Prostate gland (tissue), 2 donors: ENCODE results near the gene IFI35. TPM values are rescaled to one million over a fixed set of nuclear protein-coding genes. Genes with fewer than 3 reads are reported as not detected.

Experiments used
- DNase-seq: peaks from one replicate; pipeline ENCODE4 v3.0.0-alpha.2; 2019; ENCODE audit warnings: low spot score
- H3K27ac ChIP-seq, 2 donors: fragments of 200-600 bp; sonication (generic); 2 replicates each; pipeline ENCODE4 v1.5.1; 2017 to 2019
- H3K27me3 ChIP-seq: fragments of 200-600 bp; sonication (generic); replicated peaks from 2 replicates; pipeline ENCODE4 v1.5.1; 2019; ENCODE audit not compliant: insufficient read depth
- H3K36me3 ChIP-seq, 2 donors: fragments of 200-600 bp; sonication (generic); 1 replicate in 1 of 2; 2 replicates in 1 of 2; pipeline versions ENCODE4 v1.5.1 to v1.8.1; 2017 to 2019
- H3K4me1 ChIP-seq: fragments of 200-600 bp; sonication (generic); replicated peaks from 2 replicates; pipeline ENCODE4 v1.5.1; 2019
- H3K4me3 ChIP-seq, 2 donors: fragments of 200-600 bp; sonication (generic); 2 replicates each; pipeline ENCODE4 v1.5.1; 2017 to 2019
- H3K9me3 ChIP-seq: fragments of 200-600 bp; sonication (generic); 2 replicates; pipeline ENCODE4 v1.5.1; 2017
- CTCF ChIP-seq, 4 experiments: fragments of 200-600 bp in 2 of 4; fragments of 450-650 bp in 2 of 4; sonication (generic) in 2 of 4; IDR thresholded peaks; 1 replicate in 3 of 4; 2 replicates in 1 of 4; pipeline ENCODE4 v1.5.1; 2016 to 2019; ENCODE audit warnings: antibody characterized with exemption in 4 of 4, mild to moderate bottlenecking in 2 of 4, moderate library complexity in 2 of 4
- POLR2A ChIP-seq: fragments of 450-650 bp; IDR thresholded peaks from one replicate; pipeline ENCODE4 v1.6.1; 2016; ENCODE audit warnings: antibody characterized with exemption, mild to moderate bottlenecking
- POLR2AphosphoS5 ChIP-seq: sonication (generic); formaldehyde crosslinking; IDR thresholded peaks from one replicate; pipeline ENCODE4 v1.6.1; 2017; ENCODE audit warnings: antibody characterized with exemption
- WGBS: methylation state at CpG from one replicate; pipeline ENCODE4 v1.1.5; 2018; 5-methylcytosine and 5-hydroxymethylcytosine counted together
- intact Hi-C: fragments of 100-400 bp; cut with DNase I; formaldehyde crosslinking; loops from one replicate; pipeline ENCODE4 v1.14.2; 2022
- total RNA-seq, 2 donors: library from RNA; depleted of rRNA; stranded (reverse); fragments of >200 nt; gene quantifications; one replicate each; pipeline ENCODE4 v1.1.0, GENCODE V29; 2016

Gene IFI35
- total RNA-seq, 2 donors from 2014 or later = 35.6 to 40.1 TPM

- no peak overlapping the region for H3K4me3 ChIP-seq
- peaks cover 2% of the 10 kb centered on the region for H3K4me1 ChIP-seq
- TF ChIP-seq CTCF (IDR thresholded peaks at IDR 0.05) (no peak), POLR2AphosphoS5 (no peak), POLR2A (no peak)
- peak overlapping the region; percentile 33 to 41 for H3K27ac ChIP-seq
- intact Hi-C loops = no loop called here
- H3K9me3 ChIP-seq = no peaks in the 10 kb centered on the region
- WGBS = 76% methylated on average over 8 of the region's 8 CpGs
- H3K27me3 ChIP-seq = no peaks in the 10 kb centered on the region
- peaks cover 0 to 3% of the 10 kb centered on the region in 2 donors for H3K36me3 ChIP-seq
- DNase-seq = no peak
These were observed 8.3 kb downstream of the IFI35 start for GRCh38 chr17:43014649-43015542.

GRCh38 chr17:43015579-43015978, 9.0 kb downstream of the IFI35 start:
- intact Hi-C loops = no loop called here
- H3K4me1 ChIP-seq = peaks cover 5% of the 10 kb centered on the region
- no peak for TF ChIP-seq POLR2A
- peak; percentile 30 for TF ChIP-seq POLR2AphosphoS5
- DNase-seq = no peak
- H3K27me3 ChIP-seq = no peaks in the 10 kb centered on the region
- H3K27ac ChIP-seq = peak overlapping the region; percentile 33 to 41
- peaks cover 0 to 3% of the 10 kb centered on the region in 2 donors for H3K36me3 ChIP-seq
- no peaks in the 10 kb centered on the region for H3K9me3 ChIP-seq
- H3K4me3 ChIP-seq = no peak overlapping the region
- 59% methylated on average over 9 of the region's 9 CpGs for whole genome bisulfite sequencing

- no peak for DNase-seq
- H3K4me3 ChIP-seq = no peak overlapping the region
- H3K4me1 ChIP-seq = peaks cover 5% of the 10 kb centered on the region
- no CpG with 5 or more reads among the region's 7 CpGs for WGBS
- H3K27me3 ChIP-seq = no peaks in the 10 kb centered on the region
- intact Hi-C loops = no loop called here
- peak overlapping the region; percentile 5 to 27 for H3K27ac ChIP-seq
- peaks cover 0 to 3% of the 10 kb centered on the region in 2 donors for H3K36me3 ChIP-seq
- TF ChIP-seq POLR2AphosphoS5 (no peak), CTCF (IDR thresholded peaks at IDR 0.05) (no peak), POLR2A (no peak)
- H3K9me3 ChIP-seq = no peaks in the 10 kb centered on the region
These were observed 9.6 kb downstream of the IFI35 start for GRCh38 chr17:43016216-43016615.

DNA sequence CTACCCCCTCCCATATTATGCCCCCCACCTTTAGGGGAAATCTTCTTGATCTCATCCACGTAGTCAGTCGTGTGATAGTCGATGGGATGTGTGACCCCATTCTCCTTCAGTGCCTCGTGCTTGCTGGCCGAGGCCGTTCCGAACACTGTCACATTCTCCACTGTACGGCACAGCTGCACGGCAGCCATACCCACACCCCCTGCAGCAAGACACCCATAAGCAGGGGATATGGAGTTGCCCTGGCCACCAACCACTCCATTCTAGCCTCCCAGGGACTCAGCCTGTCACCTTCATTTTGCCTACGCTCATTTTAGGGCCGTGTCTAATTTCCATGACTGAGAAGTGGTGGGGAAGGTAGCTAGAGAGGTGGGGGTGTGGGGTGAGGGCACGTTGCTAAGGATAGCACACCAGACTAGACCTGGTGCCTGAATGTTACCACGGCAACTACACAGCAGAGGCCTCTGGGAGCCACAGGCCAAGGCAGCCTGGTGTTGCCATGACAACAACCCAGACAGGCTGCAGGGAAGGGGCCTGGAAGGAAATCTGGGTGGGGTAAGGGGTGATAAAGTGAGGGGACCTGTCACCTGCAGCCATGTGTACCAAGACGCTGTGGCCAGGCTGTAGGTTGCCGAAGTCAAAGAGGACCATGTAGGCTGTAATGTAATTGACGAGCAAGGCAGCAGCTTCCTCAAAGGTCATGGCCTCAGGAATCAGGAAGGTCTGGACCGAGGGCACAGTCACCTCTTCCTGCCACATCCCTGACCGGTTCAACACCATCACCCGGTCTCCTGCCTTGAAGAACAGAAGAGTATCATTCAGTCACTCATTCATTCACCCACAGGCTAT, 11.6 kb downstream of the IFI35 start:
- WGBS = 67% methylated on average over 19 of the region's 19 CpGs
- no peak for DNase-seq
- Histone ChIP-seq H3K4me3 (no peak overlapping the region), H3K4me1 (peaks cover 5% of the 10 kb centered on the region), H3K36me3 (no peaks in the 10 kb centered on the region), H3K27ac (no peak overlapping the region), H3K9me3 (no peaks in the 10 kb centered on the region), H3K27me3 (no peaks in the 10 kb centered on the region)
- intact Hi-C loops = no loop called here
- TF ChIP-seq POLR2AphosphoS5 (no peak), CTCF (IDR thresholded peaks at IDR 0.05) (no peak), POLR2A (no peak)

DNA sequence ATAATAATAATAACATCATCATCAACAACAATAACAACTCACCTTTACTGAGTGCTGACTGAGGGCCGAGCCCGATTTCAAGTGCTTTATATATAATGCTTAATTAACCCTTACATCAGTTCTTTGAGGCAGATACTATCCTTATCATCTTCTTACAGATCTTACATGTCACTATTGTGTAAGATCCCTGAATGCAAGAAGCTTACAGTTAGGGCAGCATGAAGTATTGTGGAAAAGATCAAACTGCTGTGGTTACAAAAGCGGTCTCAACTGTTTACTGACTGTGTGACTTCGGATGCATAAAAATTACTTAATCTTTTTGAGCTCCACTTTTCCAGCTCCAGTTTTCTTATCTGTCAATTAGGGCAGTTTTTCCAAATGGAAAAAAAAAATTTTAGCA, 12.3 kb downstream of the IFI35 start:
- no peaks in the 10 kb centered on the region for H3K27me3 ChIP-seq
- no peaks in the 10 kb centered on the region for H3K9me3 ChIP-seq
- WGBS = 61% methylated on average over 4 of the region's 4 CpGs
- H3K27ac ChIP-seq = no peak overlapping the region
- no peak overlapping the region for H3K4me3 ChIP-seq
- no peak for DNase-seq
- TF ChIP-seq POLR2AphosphoS5 (no peak), CTCF (IDR thresholded peaks at IDR 0.05) (no peak), POLR2A (no peak)
- intact Hi-C loops = no loop called here
- no peaks in the 10 kb centered on the region for H3K36me3 ChIP-seq
- H3K4me1 ChIP-seq = peaks cover 5% of the 10 kb centered on the region
